ENCODE data around the gene ITIH2.
"Not testable (repeated sequence)": the region's sequence is repeated elsewhere in the genome, so short reads cannot be mapped to it uniquely, and the experiment has no call there.

The ITIH2 gene

GRCh38 chr10:7670157-7670556 lies 33.0 kb upstream of the ITIH2 start:
- no peak overlapping the region for H2AFZ ChIP-seq (ENCODE audit: low read depth, low read length, severe bottlenecking)
- H3K79me2 ChIP-seq (ENCODE audit: insufficient read depth, low read length) = no peaks in the 10 kb centered on the region
- H3F3A ChIP-seq (ENCODE audit: insufficient read depth) = no peaks in the 10 kb centered on the region
- H3K4me2 ChIP-seq (ENCODE audit: low read depth, low read length, poor library complexity, severe bottlenecking) = no peak overlapping the region
- H3K4me3 ChIP-seq (ENCODE audit: insufficient read depth, low read length, poor library complexity, severe bottlenecking) = no peak overlapping the region
- H3K9me2 ChIP-seq (replicated peaks; ENCODE audit: insufficient read depth, low read length) = no peaks in the 10 kb centered on the region
- no peaks in the 10 kb centered on the region for H4K20me1 ChIP-seq (ENCODE audit: low read depth, low read length)
- no peak overlapping the region for H3K27ac ChIP-seq (ENCODE audit: low read depth, low read length)
- H3K36me3 ChIP-seq (ENCODE audit: low read length) = no peaks in the 10 kb centered on the region
- no peak overlapping the region for H3K9ac ChIP-seq (ENCODE audit: low read length)
- H3K27me3 ChIP-seq (ENCODE audit: low read length) = no peaks in the 10 kb centered on the region
- H3K9me3 ChIP-seq (ENCODE audit: insufficient read depth, low read length) = no peaks in the 10 kb centered on the region
- TF ChIP-seq EZH2phosphoT487 (conservative IDR thresholded peaks at IDR 0.05; ENCODE audit: low read length) (no peak), CTCF (IDR thresholded peaks at IDR 0.05; ENCODE audit: insufficient read depth, low read length, poor library complexity, severe bottlenecking) (no peak)

GRCh38 chr10:7672341-7673134 lies 30.6 kb upstream of the ITIH2 start:
- H3K9me2 ChIP-seq (replicated peaks; ENCODE audit: insufficient read depth, low read length) = no peaks in the 10 kb centered on the region

GRCh38 chr10:7679256-7679655 lies 23.9 kb upstream of the ITIH2 start:
- H3K27ac ChIP-seq (ENCODE audit: low read depth, low read length) = no peak overlapping the region
- H3K27me3 ChIP-seq (ENCODE audit: low read length) = no peaks in the 10 kb centered on the region; the same call in 1 of the 2 replicates
- H3K4me2 ChIP-seq (ENCODE audit: low read depth, low read length, poor library complexity, severe bottlenecking) = no peak overlapping the region
- no peak overlapping the region for H3K9ac ChIP-seq (ENCODE audit: low read length)
- H3K9me2 ChIP-seq (replicated peaks; ENCODE audit: insufficient read depth, low read length) = no peaks in the 10 kb centered on the region
- H3K36me3 ChIP-seq (ENCODE audit: low read length) = no peaks in the 10 kb centered on the region
- H2AFZ ChIP-seq (ENCODE audit: low read depth, low read length, severe bottlenecking) = no peak overlapping the region
- H3K9me3 ChIP-seq (ENCODE audit: insufficient read depth, low read length) = no peaks in the 10 kb centered on the region
- H3K4me3 ChIP-seq (ENCODE audit: insufficient read depth, low read length, poor library complexity, severe bottlenecking) = no peak overlapping the region
- TF ChIP-seq CTCF (IDR thresholded peaks at IDR 0.05; ENCODE audit: insufficient read depth, low read length, poor library complexity, severe bottlenecking) = no peak
- TF ChIP-seq EZH2phosphoT487 (conservative IDR thresholded peaks at IDR 0.05; ENCODE audit: low read length) = no peak
- no peaks in the 10 kb centered on the region for H4K20me1 ChIP-seq (ENCODE audit: low read depth, low read length)
- H3F3A ChIP-seq (ENCODE audit: insufficient read depth) = no peaks in the 10 kb centered on the region
- H3K79me2 ChIP-seq (ENCODE audit: insufficient read depth, low read length) = no peaks in the 10 kb centered on the region

More at GRCh38 chr10:7672341-7673134, 30.6 kb upstream of the ITIH2 start:
- Histone ChIP-seq H3K4me3 (ENCODE audit: insufficient read depth, low read length, poor library complexity, severe bottlenecking) (no peak overlapping the region), H3K79me2 (ENCODE audit: insufficient read depth, low read length) (no peaks in the 10 kb centered on the region), H3F3A (ENCODE audit: insufficient read depth) (no peaks in the 10 kb centered on the region), H3K9ac (ENCODE audit: low read length) (no peak overlapping the region), H3K9me3 (ENCODE audit: insufficient read depth, low read length) (no peaks in the 10 kb centered on the region), H4K20me1 (ENCODE audit: low read depth, low read length) (no peaks in the 10 kb centered on the region), H3K27me3 (ENCODE audit: low read length) (no peaks in the 10 kb centered on the region), H3K27ac (ENCODE audit: low read depth, low read length) (no peak overlapping the region), H3K36me3 (ENCODE audit: low read length) (no peaks in the 10 kb centered on the region), H3K4me2 (ENCODE audit: low read depth, low read length, poor library complexity, severe bottlenecking) (no peak overlapping the region), H2AFZ (ENCODE audit: low read depth, low read length, severe bottlenecking) (no peak overlapping the region)
- TF ChIP-seq CTCF (IDR thresholded peaks at IDR 0.05; ENCODE audit: insufficient read depth, low read length, poor library complexity, severe bottlenecking) (no peak), EZH2phosphoT487 (conservative IDR thresholded peaks at IDR 0.05; ENCODE audit: low read length) (no peak)

- H3K9ac ChIP-seq (ENCODE audit: low read length); H3K36me3 ChIP-seq (ENCODE audit: low read length); H3K79me2 ChIP-seq (ENCODE audit: insufficient read depth, low read length); H3K27me3 ChIP-seq (ENCODE audit: low read length); H3K4me3 ChIP-seq (ENCODE audit: insufficient read depth, low read length, poor library complexity, severe bottlenecking); H2AFZ ChIP-seq (ENCODE audit: low read depth, low read length, severe bottlenecking); H3K9me3 ChIP-seq (ENCODE audit: insufficient read depth, low read length); H4K20me1 ChIP-seq (ENCODE audit: low read depth, low read length); H3K4me2 ChIP-seq (ENCODE audit: low read depth, low read length, poor library complexity, severe bottlenecking); H3K27ac ChIP-seq (ENCODE audit: low read depth, low read length); H3F3A ChIP-seq (ENCODE audit: insufficient read depth); H3K9me2 ChIP-seq (replicated peaks; ENCODE audit: insufficient read depth, low read length): not testable (repeated sequence)
These were observed 23.0 kb upstream of the ITIH2 start for GRCh38 chr10:7680078-7680477.
